ENCODE measurements around the gene CHST8. TPM values are rescaled to one million over a fixed set of nuclear protein-coding genes. Genes with fewer than 3 reads are reported as not detected.

The CHST8 gene
- total and polyA plus RNA-seq, 4 donors = 0.09 to 0.67 (median 0.24) TPM

GRCh38 chr19:33624586-33624985, 2.8 kb downstream of the CHST8 start:
- no peak for ATAC-seq (ENCODE audit: insufficient read depth, low FRiP score)
- no peak for TF ChIP-seq CTCF (IDR thresholded peaks at IDR 0.05; ENCODE audit: control extremely low read depth, extremely low read depth)
- no peak overlapping the region for H3K27ac ChIP-seq (ENCODE audit: low read depth in 1 of 2, low read length in 1 of 2)
- H3K4me3 ChIP-seq = no peak overlapping the region
- no peaks in the 10 kb centered on the region for H3K9me3 ChIP-seq (ENCODE audit: control insufficient read depth in 4 of 4, insufficient read depth in 3 of 4, low read length in 3 of 4)
- peaks cover 6 to 60% (median 36%) of the 10 kb centered on the region in 3 donors for H3K27me3 ChIP-seq (ENCODE audit: control insufficient read depth in 3 of 3, insufficient read depth in 3 of 3, low read length in 2 of 3)
- no peak for DNase-seq
- no peaks in the 10 kb centered on the region for H3K36me3 ChIP-seq (ENCODE audit: control insufficient read depth in 4 of 4, insufficient read depth in 4 of 4, low read length in 4 of 4)
- peaks cover 0 to 10% (median 0%) of the 10 kb centered on the region in 5 donors for H3K4me1 ChIP-seq (ENCODE audit: control insufficient read depth in 5 of 5, insufficient read depth in 5 of 5, low read length in 5 of 5)
- no peak overlapping the region for H3K9ac ChIP-seq (ENCODE audit: insufficient read depth in 1 of 2, low read length in 2 of 2)
- 34 to 41% methylated on average over 5 of the region's 5 CpGs for WGBS, 2 donors

- no peak overlapping the region for H3K9ac ChIP-seq (ENCODE audit: insufficient read depth in 1 of 2, low read length in 2 of 2)
- DNase-seq = no peak
- H3K27ac ChIP-seq (ENCODE audit: low read depth in 1 of 2, low read length in 1 of 2) = no peak overlapping the region
- H3K27me3 ChIP-seq (ENCODE audit: control insufficient read depth in 3 of 3, insufficient read depth in 3 of 3, low read length in 2 of 3) = peaks cover 0 to 51% (median 20%) of the 10 kb centered on the region in 3 donors
- no peak for ATAC-seq (ENCODE audit: insufficient read depth, low FRiP score)
- H3K9me3 ChIP-seq (ENCODE audit: control insufficient read depth in 4 of 4, insufficient read depth in 3 of 4, low read length in 3 of 4) = peaks cover 0 to 2% (median 0%) of the 10 kb centered on the region in 4 donors
- peaks cover 0 to 2% (median 0%) of the 10 kb centered on the region in 5 donors for H3K4me1 ChIP-seq (ENCODE audit: control insufficient read depth in 5 of 5, insufficient read depth in 5 of 5, low read length in 5 of 5)
- no peak for TF ChIP-seq CTCF (IDR thresholded peaks at IDR 0.05; ENCODE audit: control extremely low read depth, extremely low read depth)
- no peak overlapping the region for H3K4me3 ChIP-seq
- H3K36me3 ChIP-seq (ENCODE audit: control insufficient read depth in 4 of 4, insufficient read depth in 4 of 4, low read length in 4 of 4) = no peaks in the 10 kb centered on the region
- 78 to 82% methylated on average over 5 of the region's 5 CpGs for WGBS, 2 donors
Observed at GRCh38 chr19:33627526-33627925, 5.8 kb downstream of the CHST8 start.

- peaks cover 0 to 44% (median 19%) of the 10 kb centered on the region in 3 donors for H3K27me3 ChIP-seq (ENCODE audit: control insufficient read depth in 3 of 3, insufficient read depth in 3 of 3, low read length in 2 of 3)
- DNase-seq (no peak), ATAC-seq (ENCODE audit: insufficient read depth, low FRiP score) (no peak)
- H3K4me3 ChIP-seq = no peak overlapping the region
- H3K9me3 ChIP-seq (ENCODE audit: control insufficient read depth in 4 of 4, insufficient read depth in 3 of 4, low read length in 3 of 4) = peaks cover 0 to 2% (median 0%) of the 10 kb centered on the region in 4 donors
- H3K9ac ChIP-seq (ENCODE audit: insufficient read depth in 1 of 2, low read length in 2 of 2) = no peak overlapping the region
- H3K36me3 ChIP-seq (ENCODE audit: control insufficient read depth in 4 of 4, insufficient read depth in 4 of 4, low read length in 4 of 4) = no peaks in the 10 kb centered on the region
- peaks cover 0 to 1% (median 0%) of the 10 kb centered on the region in 5 donors for H3K4me1 ChIP-seq (ENCODE audit: control insufficient read depth in 5 of 5, insufficient read depth in 5 of 5, low read length in 5 of 5)
- WGBS, 2 donors = 82 to 87% methylated on average over 12 of the region's 12 CpGs
- TF ChIP-seq CTCF (IDR thresholded peaks at IDR 0.05; ENCODE audit: control extremely low read depth, extremely low read depth) = no peak
- no peak overlapping the region for H3K27ac ChIP-seq (ENCODE audit: low read depth in 1 of 2, low read length in 1 of 2)
Observed at GRCh38 chr19:33627962-33628839, 6.4 kb downstream of the CHST8 start.

Measured in lung (tissue), 12 donors.